KBM-7 (cell line): ENCODE measurements around the gene MRGPRD.

Source experiments
- DNase-seq: peaks from one replicate; pipeline ENCODE4 v3.0.0-alpha.2; 2015
- in situ Hi-C: fragments of 300-500 bp; cut with MboI; formaldehyde crosslinking; loops from 2 replicates; pipeline ENCODE4 v1.14.3; 2020; ENCODE audit warnings: low sequenced_read_pairs, low pct_unique_long_range_greater_than_20kb, mixed read lengths

Gene MRGPRD

DNA sequence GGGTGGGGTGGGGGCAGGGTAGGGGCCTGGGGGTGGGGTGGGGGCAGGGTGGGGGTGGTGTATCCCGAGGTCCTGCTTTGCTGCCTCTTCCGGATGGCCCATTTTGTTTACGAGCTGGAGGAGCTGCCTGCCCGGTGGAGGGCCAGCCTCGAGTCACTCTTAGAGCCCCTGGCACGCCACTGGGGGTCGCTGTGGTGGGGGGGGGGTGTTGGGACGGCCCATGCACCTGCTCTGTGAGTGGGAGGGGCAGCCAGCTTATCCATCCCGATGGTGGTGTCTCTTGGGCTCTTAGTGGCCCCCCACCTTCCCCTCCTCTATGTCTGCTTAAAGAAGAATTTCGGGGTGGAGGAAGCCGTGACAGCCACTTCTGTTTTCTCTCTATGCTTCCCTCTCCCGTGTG is 24.6 kb downstream of the MRGPRD start:
- DNase-seq, result peak; percentile 12
- in situ Hi-C loops, result no loop called here

GRCh38 chr11:68955607-68955958 is 25.2 kb downstream of the MRGPRD start:
- DNase-seq, result no peak
- in situ Hi-C loops, result no loop called here

DNA sequence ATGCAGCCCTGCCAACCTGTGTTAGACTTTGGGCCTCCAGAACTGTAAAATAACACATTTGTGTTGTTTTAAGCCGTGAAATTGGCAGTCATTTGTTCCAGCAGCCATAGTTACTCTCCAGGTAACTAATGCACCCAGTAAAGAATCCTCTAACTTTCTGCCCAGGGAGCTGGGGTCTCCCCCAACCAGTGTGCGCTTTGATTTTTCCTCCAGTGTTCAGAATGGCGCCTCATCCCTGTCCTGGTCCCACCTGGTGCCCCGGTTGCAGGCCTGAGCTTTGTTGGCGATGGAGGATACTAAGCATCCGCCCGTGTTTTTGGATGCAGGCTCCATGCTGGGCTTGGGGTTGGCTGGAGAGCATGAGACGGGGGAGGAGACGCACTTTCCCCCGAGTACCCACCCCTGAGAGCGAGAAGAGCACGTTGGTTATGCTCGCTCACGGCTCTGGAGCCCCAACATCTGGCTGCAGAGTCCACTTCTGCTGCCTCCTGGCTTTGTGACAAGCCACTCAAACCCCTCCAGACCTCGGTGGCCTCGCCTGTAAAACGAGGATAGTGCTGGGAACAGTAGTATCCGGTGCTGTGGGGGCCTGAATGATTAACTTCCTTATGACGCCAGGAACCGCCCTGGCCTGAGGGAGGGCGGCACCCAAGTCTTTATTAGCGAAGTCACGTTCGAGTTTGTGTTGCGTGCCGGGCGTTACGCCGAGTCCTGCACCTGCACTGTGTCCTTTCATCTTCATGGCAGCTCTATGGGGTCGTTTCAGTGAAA is 25.8 kb downstream of the MRGPRD start:
- in situ Hi-C loops, result no loop called here
- peak; percentile 63 for DNase-seq

- in situ Hi-C loops, result no loop called here
- no peak for DNase-seq
Observed at GRCh38 chr11:68950762-68951161, 30.0 kb downstream of the MRGPRD start.

DNA sequence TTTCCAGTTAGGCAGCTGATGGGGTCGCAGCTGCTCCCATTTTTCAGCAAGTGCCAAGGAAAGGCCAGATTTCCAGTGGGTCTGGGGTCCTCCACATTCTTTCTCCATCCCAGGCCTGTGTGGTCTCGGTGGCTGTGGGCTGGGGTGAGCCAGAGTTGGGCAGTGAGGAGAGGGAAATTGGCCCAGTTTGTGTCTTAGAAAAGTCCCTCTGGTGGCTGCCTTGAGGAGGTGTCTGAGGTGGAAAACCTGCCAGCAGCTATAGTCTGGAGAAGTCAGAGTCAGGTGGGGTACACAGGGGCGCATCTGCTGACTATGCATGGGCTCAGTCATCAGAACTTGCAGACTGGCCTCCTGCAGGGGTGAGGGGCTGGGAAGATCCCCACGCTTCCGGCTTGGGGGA is 30.5 kb downstream of the MRGPRD start:
- DNase-seq, result peak; percentile 27
- in situ Hi-C loops, result no loop called here

GRCh38 chr11:68948935-68949334 is 31.9 kb downstream of the MRGPRD start:
- in situ Hi-C loops, result no loop called here
- DNase-seq, result no peak

DNA sequence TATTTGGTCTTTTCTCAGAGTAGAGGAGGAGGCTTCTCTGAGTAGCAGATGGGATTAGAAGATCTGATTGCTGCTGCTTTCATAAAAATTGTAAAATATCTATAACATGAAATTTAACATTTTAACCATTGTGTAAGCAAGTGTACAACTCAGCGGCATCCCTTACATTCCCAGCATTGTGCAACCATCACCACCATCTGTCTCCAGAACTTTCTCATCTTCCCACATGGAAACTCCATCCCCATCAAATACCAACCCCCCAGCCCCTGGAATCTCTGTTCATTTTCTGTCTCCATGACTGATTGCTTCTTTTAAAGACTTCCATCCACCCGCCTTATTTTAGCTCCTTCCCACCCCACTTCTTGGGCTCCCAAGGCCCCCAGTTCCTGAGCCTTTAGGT is 32.3 kb downstream of the MRGPRD start:
- no peak for DNase-seq
- in situ Hi-C loops, result no loop called here

- no peak for DNase-seq
- in situ Hi-C loops, result no loop called here
Observed at GRCh38 chr11:68947151-68947550, 33.6 kb downstream of the MRGPRD start.

- in situ Hi-C loops, result no loop called here
- no peak for DNase-seq
Observed at GRCh38 chr11:68946416-68947090, 34.2 kb downstream of the MRGPRD start.

DNA sequence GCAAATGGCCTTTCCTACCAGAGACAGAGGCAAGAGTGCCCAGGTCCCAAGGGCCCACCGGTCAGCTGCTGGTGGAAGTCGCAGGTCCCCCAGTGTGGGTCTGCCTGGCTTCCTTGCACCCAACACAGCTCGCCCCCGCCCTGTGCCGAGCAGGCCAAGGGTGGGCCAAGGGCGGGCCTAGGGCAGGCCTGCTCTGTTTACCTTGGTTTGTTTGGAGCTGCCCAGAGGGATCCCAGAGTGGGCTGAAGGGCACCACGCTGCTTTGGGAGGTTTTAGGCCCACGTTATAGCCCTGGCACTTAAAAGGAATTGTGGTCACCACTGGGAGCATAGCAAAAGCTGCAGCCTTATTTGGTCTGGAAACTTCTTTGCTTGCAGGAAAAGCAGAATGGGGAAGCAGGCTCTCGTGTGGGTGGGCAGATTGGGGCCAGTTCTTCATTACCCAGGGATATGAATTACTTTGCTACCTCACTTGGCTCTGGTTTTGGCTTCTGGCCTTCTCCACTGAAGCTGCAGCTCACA is 38.0 kb downstream of the MRGPRD start:
- in situ Hi-C loops, result no loop called here
- peak; percentile 43 for DNase-seq

DNA sequence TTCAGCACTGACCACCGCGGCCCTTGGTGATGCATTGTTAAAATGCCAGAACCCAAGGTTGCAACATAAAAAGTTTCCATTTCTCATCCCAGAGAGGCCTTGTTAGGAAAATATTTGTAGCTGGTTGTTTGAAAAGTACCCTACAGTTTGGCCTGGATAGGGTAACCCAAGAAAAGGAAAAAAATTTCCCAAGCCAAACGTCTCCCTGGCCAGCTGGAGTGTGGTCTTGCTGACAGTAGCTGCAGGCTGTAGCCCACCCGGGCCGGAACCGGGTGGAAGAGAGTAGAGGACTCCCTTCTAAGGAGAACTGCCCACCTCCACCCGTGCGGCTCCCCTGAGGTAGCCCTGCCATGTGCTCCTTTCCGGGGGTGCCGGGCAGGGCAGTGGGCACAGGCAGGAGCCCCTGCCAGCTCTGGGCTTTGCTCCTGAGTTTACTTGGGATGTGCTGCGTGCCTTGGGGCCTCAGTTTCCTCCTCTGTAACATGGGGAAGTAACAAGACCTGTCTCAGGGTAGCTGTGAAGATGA is 38.6 kb downstream of the MRGPRD start:
- in situ Hi-C loops, result no loop called here
- no peak for DNase-seq

- in situ Hi-C loops, result no loop called here
- DNase-seq, result no peak
Observed at GRCh38 chr11:68941324-68942094, 39.3 kb downstream of the MRGPRD start.

GRCh38 chr11:68940651-68941323 is 40.0 kb downstream of the MRGPRD start:
- no peak for DNase-seq
- in situ Hi-C loops, result no loop called here

- no peak for DNase-seq
Observed at GRCh38 chr11:68939583-68940555, 40.9 kb downstream of the MRGPRD start.

DNA sequence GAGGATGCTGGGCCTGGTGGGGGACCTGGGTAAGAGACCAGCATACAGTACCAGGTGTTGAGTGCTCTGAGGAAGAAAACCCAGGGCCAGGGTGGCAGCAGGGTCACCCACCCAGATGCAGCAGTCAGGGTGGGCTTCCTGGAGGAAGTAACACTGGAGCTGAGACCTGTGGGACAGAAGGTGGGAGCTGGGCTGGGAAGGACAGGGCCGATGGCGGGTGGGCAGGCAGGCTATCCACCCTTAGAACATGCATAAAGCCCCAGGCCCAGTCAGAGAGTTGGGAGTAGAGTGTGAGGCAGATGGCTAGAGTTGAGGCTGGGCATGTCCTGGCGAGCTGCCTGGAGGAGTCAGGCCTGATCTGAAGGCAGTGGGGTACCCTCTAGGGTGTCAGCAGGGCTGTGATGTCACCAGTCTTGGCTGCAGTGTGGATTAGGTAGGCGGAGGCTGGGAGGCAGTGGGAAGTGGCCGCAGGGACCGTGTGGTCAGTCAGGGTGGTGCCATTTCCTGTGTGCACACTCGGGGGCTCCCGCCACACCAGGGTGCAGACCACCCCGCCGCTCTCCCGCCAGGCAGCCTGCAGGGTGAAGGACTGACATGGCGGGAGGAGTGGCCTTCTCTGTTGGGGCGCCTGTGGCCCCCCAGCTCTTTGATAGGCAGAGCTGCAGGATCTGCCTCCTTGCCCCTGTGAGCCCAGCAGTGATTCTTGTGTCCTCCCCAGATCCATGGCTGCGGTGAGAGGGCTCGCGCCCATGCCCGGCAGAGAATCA is 41.8 kb downstream of the MRGPRD start:
- DNase-seq, result no peak
- in situ Hi-C loops, result no loop called here

More at GRCh38 chr11:68939583-68940555, 40.9 kb downstream of the MRGPRD start:
- in situ Hi-C loops, result no loop called here

DNA sequence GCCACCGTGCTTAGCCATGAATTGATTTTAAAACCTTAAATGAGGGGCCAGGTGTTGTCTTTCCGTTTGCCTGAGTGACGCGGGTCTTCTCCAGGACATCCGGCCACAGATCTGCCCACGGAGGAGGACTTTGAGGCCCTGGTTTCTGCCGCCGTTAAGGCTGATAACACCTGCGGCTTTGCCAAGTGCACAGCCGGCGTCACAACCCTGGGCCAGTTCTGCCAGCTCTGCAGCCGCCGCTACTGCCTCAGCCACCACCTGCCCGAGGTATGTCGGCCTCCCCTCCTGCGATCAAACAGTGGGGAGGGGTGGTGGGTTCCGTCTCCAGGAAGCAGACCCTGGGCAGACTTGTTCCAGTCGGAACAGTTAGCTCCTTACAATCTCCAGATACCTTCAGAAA is 42.7 kb downstream of the MRGPRD start:
- in situ Hi-C loops, result no loop called here

More for the DNA sequence above, 42.7 kb downstream of the MRGPRD start:
- DNase-seq, result no peak
